Ishikawa (cell line): ENCODE results near the gene GBF1.

Source experiments
- CEBPB ChIP-seq: IDR thresholded peaks from 2 replicates; pipeline ENCODE4 v1.6.1; 2012
- EGR1 ChIP-seq: IDR thresholded peaks from 2 replicates; pipeline ENCODE4 v1.6.1; 2012
- EP300 ChIP-seq: IDR thresholded peaks from 2 replicates; pipeline ENCODE4 v1.6.1; 2012; ENCODE audit warnings: borderline replicate concordance
- MAX ChIP-seq: IDR thresholded peaks from 2 replicates; pipeline ENCODE4 v1.6.1; 2012
- NFIC ChIP-seq: IDR thresholded peaks from 2 replicates; pipeline ENCODE4 v1.6.1; 2012
- RAD21 ChIP-seq: IDR thresholded peaks from 2 replicates; pipeline ENCODE4 v1.6.1; 2012; ENCODE audit warnings: low read depth
- TF ChIP-seq, protein P1 (sequence below): IDR thresholded peaks from 2 replicates; pipeline ENCODE4 v1.6.1; 2012; ENCODE audit warnings: low read depth, mild to moderate bottlenecking

DNA sequence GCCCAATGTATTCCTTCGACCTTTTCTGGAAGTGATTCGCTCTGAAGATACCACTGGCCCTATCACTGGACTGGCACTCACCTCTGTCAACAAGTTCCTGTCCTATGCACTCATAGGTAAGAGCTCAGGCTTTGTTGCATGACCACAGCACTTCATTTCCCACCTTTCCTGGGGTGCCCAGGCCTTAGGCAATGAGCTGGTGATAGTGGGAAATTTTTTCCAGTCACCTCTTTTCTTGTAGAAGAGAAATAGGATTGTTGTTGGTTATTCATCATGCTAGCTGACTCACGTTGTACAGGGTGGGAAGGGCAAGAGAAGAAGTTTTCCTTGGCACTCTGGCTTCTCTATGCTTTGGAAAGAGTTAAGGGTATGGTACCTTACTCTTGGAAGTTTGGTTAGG lies 98.7 kb downstream of the GBF1 start:
- no peak for TF ChIP-seq RAD21
- TF ChIP-seq EGR1: no peak
- TF ChIP-seq EP300: no peak
- no peak for TF ChIP-seq NFIC
- TF ChIP-seq MAX: no peak
- no peak for TF ChIP-seq CEBPB
- TF ChIP-seq, protein P1, sequence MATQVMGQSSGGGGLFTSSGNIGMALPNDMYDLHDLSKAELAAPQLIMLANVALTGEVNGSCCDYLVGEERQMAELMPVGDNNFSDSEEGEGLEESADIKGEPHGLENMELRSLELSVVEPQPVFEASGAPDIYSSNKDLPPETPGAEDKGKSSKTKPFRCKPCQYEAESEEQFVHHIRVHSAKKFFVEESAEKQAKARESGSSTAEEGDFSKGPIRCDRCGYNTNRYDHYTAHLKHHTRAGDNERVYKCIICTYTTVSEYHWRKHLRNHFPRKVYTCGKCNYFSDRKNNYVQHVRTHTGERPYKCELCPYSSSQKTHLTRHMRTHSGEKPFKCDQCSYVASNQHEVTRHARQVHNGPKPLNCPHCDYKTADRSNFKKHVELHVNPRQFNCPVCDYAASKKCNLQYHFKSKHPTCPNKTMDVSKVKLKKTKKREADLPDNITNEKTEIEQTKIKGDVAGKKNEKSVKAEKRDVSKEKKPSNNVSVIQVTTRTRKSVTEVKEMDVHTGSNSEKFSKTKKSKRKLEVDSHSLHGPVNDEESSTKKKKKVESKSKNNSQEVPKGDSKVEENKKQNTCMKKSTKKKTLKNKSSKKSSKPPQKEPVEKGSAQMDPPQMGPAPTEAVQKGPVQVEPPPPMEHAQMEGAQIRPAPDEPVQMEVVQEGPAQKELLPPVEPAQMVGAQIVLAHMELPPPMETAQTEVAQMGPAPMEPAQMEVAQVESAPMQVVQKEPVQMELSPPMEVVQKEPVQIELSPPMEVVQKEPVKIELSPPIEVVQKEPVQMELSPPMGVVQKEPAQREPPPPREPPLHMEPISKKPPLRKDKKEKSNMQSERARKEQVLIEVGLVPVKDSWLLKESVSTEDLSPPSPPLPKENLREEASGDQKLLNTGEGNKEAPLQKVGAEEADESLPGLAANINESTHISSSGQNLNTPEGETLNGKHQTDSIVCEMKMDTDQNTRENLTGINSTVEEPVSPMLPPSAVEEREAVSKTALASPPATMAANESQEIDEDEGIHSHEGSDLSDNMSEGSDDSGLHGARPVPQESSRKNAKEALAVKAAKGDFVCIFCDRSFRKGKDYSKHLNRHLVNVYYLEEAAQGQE: no peak
